Fibroblast of lung (primary cell): Measurements from ENCODE around the gene PCBP3. TPM values are rescaled to one million over a fixed set of nuclear protein-coding genes. Genes with fewer than 3 reads are reported as not detected.

ENCODE experiments used
- DNase-seq, 2 donors: peaks; one replicate each; pipeline versions ENCODE4 v3.0.0 to v3.0.0-alpha.2; 2010; ENCODE audit warnings: low read depth in 2 of 2
- H2AFZ ChIP-seq: 2 replicates; pipeline ENCODE4 v1.5.1; 2012; ENCODE audit warnings: low read length, control low read depth, inconsistent platforms
- H3K27ac ChIP-seq: 2 replicates; pipeline ENCODE4 v1.5.1; 2011; ENCODE audit warnings: low read length, control low read depth; ENCODE audit not compliant: insufficient read depth
- H3K27me3 ChIP-seq: 2 replicates; pipeline ENCODE4 v1.5.1; 2011; ENCODE audit warnings: mild to moderate bottlenecking, low read length; ENCODE audit not compliant: control insufficient read depth, insufficient read depth
- H3K36me3 ChIP-seq: 2 replicates; pipeline ENCODE4 v1.5.1; 2011; ENCODE audit warnings: low read length; ENCODE audit not compliant: control insufficient read depth, insufficient read depth
- H3K4me1 ChIP-seq: 2 replicates; pipeline ENCODE4 v1.5.1; 2011; ENCODE audit warnings: low read length; ENCODE audit not compliant: control insufficient read depth, insufficient read depth; ENCODE audit errors: extremely low read depth
- H3K4me2 ChIP-seq: 2 replicates; pipeline ENCODE4 v1.5.1; 2011; ENCODE audit warnings: low read length, control low read depth; ENCODE audit not compliant: insufficient read depth; ENCODE audit errors: extremely low read depth
- H3K4me3 ChIP-seq, 4 experiments: fragments of 200-600 bp in 1 of 4; sonication (generic) in 1 of 4; replicated peaks in 1 of 4; 2 replicates each; pipeline ENCODE4 v1.5.1; 2011 to 2016; ENCODE audit warnings: low read length in 4 of 4, low read depth in 3 of 4, mild to moderate bottlenecking in 3 of 4, control low read depth in 2 of 4, inconsistent platforms in 1 of 4, mixed read lengths in 1 of 4; ENCODE audit not compliant: insufficient read depth in 1 of 4; ENCODE audit errors: control extremely low read depth in 1 of 4
- H3K79me2 ChIP-seq: 2 replicates; pipeline ENCODE4 v1.5.1; 2012; ENCODE audit warnings: mild to moderate bottlenecking, low read length, inconsistent platforms; ENCODE audit not compliant: control insufficient read depth, insufficient read depth
- H3K9ac ChIP-seq: 2 replicates; pipeline ENCODE4 v1.5.1; 2011; ENCODE audit warnings: mild to moderate bottlenecking, low read length, control low read depth; ENCODE audit not compliant: insufficient read depth
- H3K9me3 ChIP-seq: 2 replicates; pipeline ENCODE4 v1.5.1; 2012; ENCODE audit warnings: low read depth, low read length; ENCODE audit not compliant: control insufficient read depth, insufficient read depth
- H4K20me1 ChIP-seq: 2 replicates; pipeline ENCODE4 v1.5.1; 2011; ENCODE audit warnings: low read length; ENCODE audit not compliant: control insufficient read depth, insufficient read depth; ENCODE audit errors: extremely low read depth
- EZH2 ChIP-seq: IDR thresholded peaks from 2 replicates; pipeline ENCODE4 v1.5.1; 2012; ENCODE audit warnings: low read length, control low read depth, mild to moderate bottlenecking; ENCODE audit errors: missing control alignments
- polyA plus RNA-seq, 2 donors: library from polyadenylated mRNA; depleted of rRNA in 1 of 2; stranded (reverse) in 1 of 2; unstranded in 1 of 2; fragments of >200 nt; gene quantifications; 2 replicates each; pipeline ENCODE4 v1.2.1, GENCODE V29; 2011 to 2012; ENCODE audit warnings: missing spikeins in 1 of 2
- total RNA-seq: library from RNA; depleted of rRNA; stranded (reverse); fragments of >200 nt; gene quantifications from 2 replicates; pipeline ENCODE4 v1.2.1, GENCODE V29; 2014
- TF ChIP-seq, protein P1 (sequence below), 2 donors: IDR thresholded peaks in 1 of 2; conservative IDR thresholded peaks in 1 of 2; 1 replicate in 1 of 2; 2 replicates in 1 of 2; pipeline ENCODE4 v1.5.1; 2011 to 2012; ENCODE audit warnings: low read length in 2 of 2, control low read depth in 1 of 2, inconsistent platforms in 1 of 2, low read depth in 1 of 2, mild to moderate bottlenecking in 1 of 2

The PCBP3 gene
- total and polyA plus RNA-seq, 2 donors (not counting 1 experiment from before 2014, with no cell fraction given): 0.51 to 1.7 TPM

DNA sequence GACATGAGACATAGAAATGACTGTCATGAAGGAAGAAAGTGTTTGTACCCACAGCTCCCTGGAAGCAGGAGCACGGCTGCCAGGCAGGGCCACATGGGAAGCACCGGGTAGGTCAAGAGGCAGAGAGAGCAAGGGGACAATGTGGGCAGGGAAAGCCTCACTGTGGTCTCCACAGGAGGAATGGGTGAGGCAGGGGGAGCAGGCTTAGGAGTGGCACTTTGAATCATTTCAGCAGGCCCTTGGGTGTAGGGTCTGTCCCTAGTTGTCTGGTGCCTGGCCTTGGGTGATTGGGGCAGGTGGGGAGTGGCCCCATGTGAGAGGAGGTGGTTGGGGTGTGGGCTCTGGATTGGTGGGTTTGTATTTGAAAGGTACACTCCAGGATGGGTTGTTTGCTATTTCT is 83.9 kb downstream of the PCBP3 start:
- TF ChIP-seq, protein P1, sequence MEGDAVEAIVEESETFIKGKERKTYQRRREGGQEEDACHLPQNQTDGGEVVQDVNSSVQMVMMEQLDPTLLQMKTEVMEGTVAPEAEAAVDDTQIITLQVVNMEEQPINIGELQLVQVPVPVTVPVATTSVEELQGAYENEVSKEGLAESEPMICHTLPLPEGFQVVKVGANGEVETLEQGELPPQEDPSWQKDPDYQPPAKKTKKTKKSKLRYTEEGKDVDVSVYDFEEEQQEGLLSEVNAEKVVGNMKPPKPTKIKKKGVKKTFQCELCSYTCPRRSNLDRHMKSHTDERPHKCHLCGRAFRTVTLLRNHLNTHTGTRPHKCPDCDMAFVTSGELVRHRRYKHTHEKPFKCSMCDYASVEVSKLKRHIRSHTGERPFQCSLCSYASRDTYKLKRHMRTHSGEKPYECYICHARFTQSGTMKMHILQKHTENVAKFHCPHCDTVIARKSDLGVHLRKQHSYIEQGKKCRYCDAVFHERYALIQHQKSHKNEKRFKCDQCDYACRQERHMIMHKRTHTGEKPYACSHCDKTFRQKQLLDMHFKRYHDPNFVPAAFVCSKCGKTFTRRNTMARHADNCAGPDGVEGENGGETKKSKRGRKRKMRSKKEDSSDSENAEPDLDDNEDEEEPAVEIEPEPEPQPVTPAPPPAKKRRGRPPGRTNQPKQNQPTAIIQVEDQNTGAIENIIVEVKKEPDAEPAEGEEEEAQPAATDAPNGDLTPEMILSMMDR (conservative IDR thresholded peaks at IDR 0.05 in 1 of 2, IDR thresholded peaks at IDR 0.05 in 1 of 2; ENCODE audit: low read depth in 1 of 2, low read length in 2 of 2): no peak
- no peak for TF ChIP-seq EZH2
- no peak overlapping the region for H3K27ac ChIP-seq

DNA sequence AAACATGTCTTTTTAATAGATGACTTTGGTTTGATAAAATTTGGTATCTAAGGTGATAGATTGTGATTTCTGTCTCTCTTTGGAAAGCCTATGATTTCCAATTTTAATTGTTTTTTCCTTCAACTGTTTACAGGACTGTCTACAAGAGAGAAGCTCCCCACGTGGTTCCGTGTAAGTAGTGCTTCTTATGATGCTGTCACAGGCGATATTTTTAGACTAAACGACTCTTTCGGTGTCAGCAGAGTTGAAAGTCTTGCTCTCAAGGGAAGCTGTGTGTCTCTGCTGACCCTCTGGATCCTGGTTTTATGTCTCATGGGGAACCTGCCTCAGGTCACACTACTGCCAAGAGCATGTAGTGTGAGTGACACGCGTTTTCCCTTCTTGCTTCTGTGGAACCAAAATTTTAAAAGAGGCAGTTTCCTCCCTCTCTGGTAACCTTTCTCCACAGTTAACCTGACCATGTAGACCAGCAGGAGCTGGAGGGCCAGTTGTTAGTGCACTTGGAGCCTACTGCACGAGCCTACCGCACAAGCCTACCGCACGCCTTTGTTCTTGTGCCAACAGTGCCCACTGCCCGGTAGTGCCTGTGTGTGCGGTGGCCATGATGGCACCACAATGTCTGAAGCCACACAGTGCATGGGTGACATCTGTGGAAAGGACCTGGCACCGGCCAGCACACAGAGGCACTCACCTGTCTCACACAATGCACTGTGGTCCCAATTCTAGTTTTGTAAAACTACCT is 91.9 kb downstream of the PCBP3 start:
- no peak for DNase-seq
- no peak overlapping the region for H3K9ac ChIP-seq
- H3K27me3 ChIP-seq: peaks cover 5% of the 10 kb centered on the region
- H3K79me2 ChIP-seq: no peaks in the 10 kb centered on the region
- no peaks in the 10 kb centered on the region for H4K20me1 ChIP-seq
- H3K4me3 ChIP-seq: no peak overlapping the region
- H2AFZ ChIP-seq: no peak overlapping the region
- TF ChIP-seq, protein P1 (conservative IDR thresholded peaks at IDR 0.05 in 1 of 2, IDR thresholded peaks at IDR 0.05 in 1 of 2; ENCODE audit: low read depth in 1 of 2, low read length in 2 of 2): no peak
- TF ChIP-seq EZH2: no peak
- no peaks in the 10 kb centered on the region for H3K36me3 ChIP-seq
- no peak overlapping the region for H3K27ac ChIP-seq
- H3K4me1 ChIP-seq: no peaks in the 10 kb centered on the region
- H3K9me3 ChIP-seq: no peaks in the 10 kb centered on the region
- H3K4me2 ChIP-seq: no peak overlapping the region

More for the DNA sequence above, 83.9 kb downstream of the PCBP3 start:
- Histone ChIP-seq H3K9me3 (no peaks in the 10 kb centered on the region), H3K4me2 (no peak overlapping the region), H2AFZ (no peak overlapping the region), H3K4me1 (no peaks in the 10 kb centered on the region), H3K27me3 (no peaks in the 10 kb centered on the region), H3K36me3 (no peaks in the 10 kb centered on the region), H3K9ac (no peak overlapping the region), H3K79me2 (no peaks in the 10 kb centered on the region), H4K20me1 (no peaks in the 10 kb centered on the region), H3K4me3 (no peak overlapping the region)
- no peak for DNase-seq

DNA sequence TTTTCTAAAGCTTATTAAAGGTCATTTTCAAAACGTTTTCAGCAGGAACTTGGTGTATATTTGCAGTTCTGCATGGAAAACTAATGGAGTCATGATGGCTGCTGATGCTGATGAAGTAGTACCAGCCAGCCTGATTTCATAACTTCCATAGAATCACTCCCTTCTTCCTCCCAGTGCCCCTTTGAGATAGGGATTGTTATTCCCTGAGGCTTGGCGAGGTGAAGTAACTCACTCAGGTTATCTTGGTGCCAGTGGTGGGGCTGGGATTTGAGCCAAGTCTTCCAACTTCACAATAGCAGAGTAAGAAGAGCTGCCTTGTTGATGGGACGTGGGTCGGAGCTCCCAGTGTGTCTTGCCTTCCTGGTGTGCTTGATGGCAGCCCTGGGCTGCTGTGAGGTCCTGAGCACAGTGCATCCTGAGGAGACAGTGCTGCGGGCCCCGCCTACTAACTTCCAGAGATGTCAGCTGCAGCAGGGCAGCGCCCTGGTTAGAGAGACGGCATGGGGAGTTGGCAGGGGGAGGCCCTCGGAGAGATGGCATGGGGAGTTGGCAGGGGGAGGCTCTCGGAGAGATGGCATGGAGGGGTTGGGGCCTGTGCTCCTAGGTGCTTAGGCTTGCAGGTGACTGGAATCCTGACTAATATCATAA is 92.6 kb downstream of the PCBP3 start:
- Histone ChIP-seq H3K27ac (no peak overlapping the region), H3K79me2 (no peaks in the 10 kb centered on the region), H3K4me1 (no peaks in the 10 kb centered on the region)

More for the DNA sequence above, 92.6 kb downstream of the PCBP3 start:
- no peaks in the 10 kb centered on the region for H3K36me3 ChIP-seq
- peaks cover 5% of the 10 kb centered on the region for H3K27me3 ChIP-seq
- no peak overlapping the region for H3K4me3 ChIP-seq
- H2AFZ ChIP-seq: no peak overlapping the region
- no peak overlapping the region for H3K4me2 ChIP-seq
- no peaks in the 10 kb centered on the region for H3K9me3 ChIP-seq
- TF ChIP-seq, protein P1 (conservative IDR thresholded peaks at IDR 0.05 in 1 of 2, IDR thresholded peaks at IDR 0.05 in 1 of 2; ENCODE audit: low read depth in 1 of 2, low read length in 2 of 2): no peak
- no peak for TF ChIP-seq EZH2
- no peak for DNase-seq
- H4K20me1 ChIP-seq: no peaks in the 10 kb centered on the region
- no peak overlapping the region for H3K9ac ChIP-seq
